Adrenal gland (tissue), 12 donors: ENCODE data around the gene PRDM8. TPM values are rescaled to one million over a fixed set of nuclear protein-coding genes. Genes with fewer than 3 reads are reported as not detected.
"Not testable (repeated sequence)": the region's sequence is repeated elsewhere in the genome, so short reads cannot be mapped to it uniquely, and the experiment has no call there.

Experiments used
- DNase-seq, 7 donors: peaks; one replicate each; pipeline ENCODE4 v3.0.0-alpha.2; 2019 to 2020
- H3K27ac ChIP-seq, 5 donors: fragments of 200-600 bp; sonication (generic) in 4 of 5; 1 replicate in 3 of 5; 2 replicates in 2 of 5; pipeline versions ENCODE4 v1.5.1 to v1.8.0; 2016 to 2020; ENCODE audit warnings: mild to moderate bottlenecking in 1 of 5
- H3K27me3 ChIP-seq: fragments of 200-600 bp; 2 replicates; pipeline ENCODE4 v1.8.0; 2021
- H3K36me3 ChIP-seq, 2 donors: fragments of 200-600 bp; replicated peaks in 1 of 2; 1 replicate in 1 of 2; 2 replicates in 1 of 2; pipeline versions ENCODE4 v1.5.1 to v1.8.0; 2018 to 2022
- H3K4me1 ChIP-seq, 2 donors: fragments of 200-600 bp; replicated peaks in 1 of 2; 1 replicate in 1 of 2; 2 replicates in 1 of 2; pipeline versions ENCODE4 v1.5.1 to v1.8.0; 2018 to 2021
- H3K4me3 ChIP-seq, 4 donors: fragments of 200-600 bp; sonication (generic) in 3 of 4; one replicate each; pipeline ENCODE4 v1.5.1; 2016 to 2018
- H3K9me3 ChIP-seq, 3 donors: fragments of 200-600 bp; sonication (generic) in 1 of 3; replicated peaks in 1 of 3; 1 replicate in 2 of 3; 2 replicates in 1 of 3; pipeline versions ENCODE4 v1.5.1 to v1.8.0; 2016 to 2021
- POLR2A ChIP-seq, 2 donors: fragments of 450-650 bp; IDR thresholded peaks; one replicate each; pipeline ENCODE4 v1.6.1; 2017; ENCODE audit warnings: antibody characterized with exemption in 2 of 2, mild to moderate bottlenecking in 2 of 2, moderate library complexity in 1 of 2
- WGBS, 4 donors: extraction: QIAGEN DNeasy Blood & Tissue Kit in 2 of 4; methylation state at CpG; one replicate each; pipeline versions ENCODE4 v1.1.5 to v1.1.7; 2013 to 2017; 5-methylcytosine and 5-hydroxymethylcytosine counted together
- intact Hi-C, 2 donors: fragments of 100-400 bp; cut with DNase I; formaldehyde crosslinking; loops; one replicate each; pipeline versions ENCODE4 v1.14.1 to v1.15.0; 2022 to 2023
- polyA plus RNA-seq, 3 donors: library from polyadenylated mRNA; stranded (reverse); fragments of 200-250 nt in 2 of 3; fragments of 350-450 nt in 1 of 3; fragmentation: Illumina TruSeq in 1 of 3; extraction: RNeasy Lipid Tissue Mini Kit (QIAGEN cat#74804) in 1 of 3; gene quantifications; one replicate each; pipeline ENCODE4 v1.2.3, GENCODE V29; 2013 to 2014
- total RNA-seq, 9 donors: library from RNA; depleted of rRNA in 4 of 9; stranded (reverse); fragments of >200 nt in 4 of 9; fragments of 120-200 nt in 1 of 9; fragmentation: NEBNext Ultra II Directional in 1 of 9; extraction: Animal tissue kit (Norgen Biotek cat#: 25700) in 1 of 9; gene quantifications; one replicate each; pipeline versions ENCODE4 v1.1.0 to v1.2.4, GENCODE V29; 2013 to 2023
- TF ChIP-seq, protein P1 (sequence below), 6 experiments: fragments of 450-650 bp in 4 of 6; fragments of 200-600 bp in 2 of 6; sonication (generic) in 1 of 6; IDR thresholded peaks; 1 replicate in 5 of 6; 2 replicates in 1 of 6; pipeline versions ENCODE4 v1.5.1 to v1.8.0; 2016 to 2021; ENCODE audit warnings: antibody characterized with exemption in 6 of 6, mild to moderate bottlenecking in 2 of 6, moderate library complexity in 1 of 6
- donor health status: healthy with polysubstance abuse.
- donor health status: Bipolar disorder and iron deficiency.
- donor health status: DM: yes; HTN: yes; CAD: no.
- donor health status: DM: no; HTN: no; CAD: no.
- donor health status: DM: no; HTN: no; CAD: no.
- donor health status: DM: yes; HTN: yes; CAD: no.

The PRDM8 gene
- total and polyA plus RNA-seq, 12 donors = 0.36 to 5.0 (median 1.6) TPM

DNA sequence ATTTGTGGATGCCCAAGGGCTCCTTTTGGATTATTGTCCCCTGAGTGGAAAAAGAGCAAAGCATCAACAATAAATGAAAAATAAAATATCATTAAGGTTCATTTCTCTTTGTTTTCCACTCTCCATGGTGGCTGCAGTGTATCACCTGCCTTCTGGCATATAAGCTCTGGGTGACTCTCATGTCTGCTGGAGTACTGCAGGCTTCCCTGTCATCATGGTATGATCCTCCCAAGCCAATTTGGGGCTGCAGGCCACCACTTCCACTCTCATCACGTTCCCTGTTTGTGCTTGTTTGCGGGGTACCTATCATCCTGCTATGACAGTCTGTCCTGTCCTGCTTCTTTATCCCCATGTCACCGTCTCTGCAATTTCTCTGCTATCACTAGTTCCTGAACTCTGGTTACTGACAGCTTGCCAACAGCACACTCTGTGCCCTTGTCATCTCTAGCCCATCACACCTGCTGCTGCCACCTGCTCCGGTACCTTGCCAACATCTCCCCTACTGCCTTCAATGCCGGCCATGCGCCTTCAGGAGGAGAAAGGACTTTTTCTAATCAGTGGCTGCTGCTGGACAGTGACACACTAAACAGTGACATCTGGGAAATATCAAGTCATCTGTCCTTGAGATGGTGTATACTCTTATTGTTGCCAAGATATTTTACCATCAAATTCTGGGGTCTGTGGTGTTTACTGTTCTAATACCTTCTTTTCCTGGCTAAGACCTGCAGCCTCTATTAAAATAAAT is 46.1 kb downstream of the PRDM8 start:
- peaks cover 4% of the 10 kb centered on the region for H3K27me3 ChIP-seq
- no peak overlapping the region for H3K4me3 ChIP-seq
- 57 to 74% (median 67%) methylated on average over 6 of the region's 6 CpGs for WGBS, 4 donors
- no peaks in the 10 kb centered on the region for H3K9me3 ChIP-seq
- H3K4me1 ChIP-seq = no peaks in the 10 kb centered on the region
- no peak for DNase-seq
- intact Hi-C loops = no loop called here
- TF ChIP-seq POLR2A (IDR thresholded peaks at IDR 0.05) = no peak
- TF ChIP-seq, protein P1, sequence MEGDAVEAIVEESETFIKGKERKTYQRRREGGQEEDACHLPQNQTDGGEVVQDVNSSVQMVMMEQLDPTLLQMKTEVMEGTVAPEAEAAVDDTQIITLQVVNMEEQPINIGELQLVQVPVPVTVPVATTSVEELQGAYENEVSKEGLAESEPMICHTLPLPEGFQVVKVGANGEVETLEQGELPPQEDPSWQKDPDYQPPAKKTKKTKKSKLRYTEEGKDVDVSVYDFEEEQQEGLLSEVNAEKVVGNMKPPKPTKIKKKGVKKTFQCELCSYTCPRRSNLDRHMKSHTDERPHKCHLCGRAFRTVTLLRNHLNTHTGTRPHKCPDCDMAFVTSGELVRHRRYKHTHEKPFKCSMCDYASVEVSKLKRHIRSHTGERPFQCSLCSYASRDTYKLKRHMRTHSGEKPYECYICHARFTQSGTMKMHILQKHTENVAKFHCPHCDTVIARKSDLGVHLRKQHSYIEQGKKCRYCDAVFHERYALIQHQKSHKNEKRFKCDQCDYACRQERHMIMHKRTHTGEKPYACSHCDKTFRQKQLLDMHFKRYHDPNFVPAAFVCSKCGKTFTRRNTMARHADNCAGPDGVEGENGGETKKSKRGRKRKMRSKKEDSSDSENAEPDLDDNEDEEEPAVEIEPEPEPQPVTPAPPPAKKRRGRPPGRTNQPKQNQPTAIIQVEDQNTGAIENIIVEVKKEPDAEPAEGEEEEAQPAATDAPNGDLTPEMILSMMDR (IDR thresholded peaks at IDR 0.05) = no peak
- H3K27ac ChIP-seq = no peak overlapping the region
- H3K36me3 ChIP-seq = no peaks in the 10 kb centered on the region

GRCh38 chr4:80247484-80247883 is 50.2 kb downstream of the PRDM8 start:
- not testable (repeated sequence) for H3K36me3 ChIP-seq, H3K27me3 ChIP-seq
- 78 to 91% (median 84%) methylated on average over 1 of the region's 1 CpG for WGBS, 4 donors

GRCh38 chr4:80249144-80249543 is 51.8 kb downstream of the PRDM8 start:
- Histone ChIP-seq H3K4me3 (no peak overlapping the region), H3K36me3 (no peaks in the 10 kb centered on the region), H3K9me3 (no peaks in the 10 kb centered on the region), H3K4me1 (no peaks in the 10 kb centered on the region), H3K27ac (no peak overlapping the region), H3K27me3 (peaks cover 9% of the 10 kb centered on the region)
- intact Hi-C loops = no loop called here
- DNase-seq = no peak
- 50 to 64% (median 59%) methylated on average over 1 of the region's 1 CpG for WGBS, 4 donors
- no peak for TF ChIP-seq POLR2A (IDR thresholded peaks at IDR 0.05)
- TF ChIP-seq, protein P1 (IDR thresholded peaks at IDR 0.05) = no peak

More at GRCh38 chr4:80247484-80247883, 50.2 kb downstream of the PRDM8 start:
- H3K27ac ChIP-seq, intact Hi-C loops, H3K4me1 ChIP-seq, H3K9me3 ChIP-seq, DNase-seq, H3K4me3 ChIP-seq: not testable (repeated sequence)

- Histone ChIP-seq H3K4me3 (no peak overlapping the region), H3K36me3 (no peaks in the 10 kb centered on the region), H3K4me1 (no peaks in the 10 kb centered on the region), H3K27me3 (peaks cover 5% of the 10 kb centered on the region), H3K27ac (no peak overlapping the region), H3K9me3 (no peaks in the 10 kb centered on the region)
- TF ChIP-seq, protein P1 (IDR thresholded peaks at IDR 0.05) = no peak
- no peak for TF ChIP-seq POLR2A (IDR thresholded peaks at IDR 0.05)
- DNase-seq = no peak
- intact Hi-C loops = no loop called here
These were observed 55.1 kb downstream of the PRDM8 start for GRCh38 chr4:80252427-80252826.

DNA sequence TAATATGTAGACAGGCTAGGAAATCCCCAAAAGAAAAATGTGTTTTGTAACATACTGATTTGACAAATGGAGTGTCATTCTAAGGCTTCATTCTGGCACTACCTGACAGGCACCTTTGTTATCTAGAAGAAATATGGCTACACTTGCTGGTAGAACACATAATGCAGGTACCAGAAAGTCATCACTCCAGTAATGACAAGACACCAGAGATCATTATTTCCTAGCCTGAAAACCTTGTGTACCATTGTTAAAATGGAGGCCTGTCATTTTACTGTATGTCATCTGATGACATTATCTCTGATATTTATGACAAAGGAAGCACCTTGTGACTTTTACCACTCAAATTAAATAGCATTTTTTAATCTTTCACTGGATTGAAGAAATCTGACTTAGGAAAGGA is 55.6 kb downstream of the PRDM8 start:
- intact Hi-C loops = no loop called here
- TF ChIP-seq, protein P1 (IDR thresholded peaks at IDR 0.05) = no peak

More for the DNA sequence above, 55.6 kb downstream of the PRDM8 start:
- DNase-seq = no peak
- H3K4me3 ChIP-seq = no peak overlapping the region
- no peak overlapping the region for H3K27ac ChIP-seq
- H3K27me3 ChIP-seq = peaks cover 5% of the 10 kb centered on the region
- no peaks in the 10 kb centered on the region for H3K4me1 ChIP-seq
- no peaks in the 10 kb centered on the region for H3K9me3 ChIP-seq
- no peaks in the 10 kb centered on the region for H3K36me3 ChIP-seq
